ENCODE data around the gene CDH16. TPM values are rescaled to one million over a fixed set of nuclear protein-coding genes. Genes with fewer than 3 reads are reported as not detected.

The CDH16 gene
- total RNA-seq, 2 donors from 2014 or later, result not detected

GRCh38 chr16:66900721-66901441, 17.8 kb downstream of the CDH16 start:
- H3K36me3 ChIP-seq (ENCODE audit: control insufficient read depth, insufficient read depth, low read length), result no peaks in the 10 kb centered on the region
- peaks cover 15% of the 10 kb centered on the region for H3K4me1 Mint-ChIP-seq
- TF ChIP-seq, protein P1, sequence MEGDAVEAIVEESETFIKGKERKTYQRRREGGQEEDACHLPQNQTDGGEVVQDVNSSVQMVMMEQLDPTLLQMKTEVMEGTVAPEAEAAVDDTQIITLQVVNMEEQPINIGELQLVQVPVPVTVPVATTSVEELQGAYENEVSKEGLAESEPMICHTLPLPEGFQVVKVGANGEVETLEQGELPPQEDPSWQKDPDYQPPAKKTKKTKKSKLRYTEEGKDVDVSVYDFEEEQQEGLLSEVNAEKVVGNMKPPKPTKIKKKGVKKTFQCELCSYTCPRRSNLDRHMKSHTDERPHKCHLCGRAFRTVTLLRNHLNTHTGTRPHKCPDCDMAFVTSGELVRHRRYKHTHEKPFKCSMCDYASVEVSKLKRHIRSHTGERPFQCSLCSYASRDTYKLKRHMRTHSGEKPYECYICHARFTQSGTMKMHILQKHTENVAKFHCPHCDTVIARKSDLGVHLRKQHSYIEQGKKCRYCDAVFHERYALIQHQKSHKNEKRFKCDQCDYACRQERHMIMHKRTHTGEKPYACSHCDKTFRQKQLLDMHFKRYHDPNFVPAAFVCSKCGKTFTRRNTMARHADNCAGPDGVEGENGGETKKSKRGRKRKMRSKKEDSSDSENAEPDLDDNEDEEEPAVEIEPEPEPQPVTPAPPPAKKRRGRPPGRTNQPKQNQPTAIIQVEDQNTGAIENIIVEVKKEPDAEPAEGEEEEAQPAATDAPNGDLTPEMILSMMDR (conservative IDR thresholded peaks at IDR 0.05), result no peak
- DNase-seq, result no peak
- no peaks in the 10 kb centered on the region for H3K36me3 Mint-ChIP-seq (ENCODE audit: low read depth)
- H3K27ac Mint-ChIP-seq, result peak overlapping the region; percentile 65
- H3K4me3 ChIP-seq (ENCODE audit: low read length), result no peak overlapping the region
- WGBS, 2 experiments (ENCODE audit: insufficient coverage in 1 of 2, insufficient read length in 1 of 2), result 80 to 100% methylated on average over 2 to 7 of the region's 7 CpGs
- H3K4me3 Mint-ChIP-seq, result no peak overlapping the region
- no peaks in the 10 kb centered on the region for H3K27me3 ChIP-seq (ENCODE audit: control insufficient read depth, insufficient read depth, low read length, poor library complexity, severe bottlenecking)
- no peaks in the 10 kb centered on the region for H3K9me3 Mint-ChIP-seq
- H3K27ac ChIP-seq (ENCODE audit: low read depth, low read length), result no peak overlapping the region
- H3K4me1 ChIP-seq (ENCODE audit: control insufficient read depth, insufficient read depth, low read length), result peaks cover 10% of the 10 kb centered on the region
- peaks cover 7% of the 10 kb centered on the region for H3K27me3 Mint-ChIP-seq (ENCODE audit: insufficient read depth)
- H3K9ac ChIP-seq (ENCODE audit: extremely low read depth, low read length, poor library complexity, severe bottlenecking), result no peak overlapping the region
- no peaks in the 10 kb centered on the region for H3K9me3 ChIP-seq (ENCODE audit: control insufficient read depth, low read length)

GRCh38 chr16:66899945-66900710, 18.6 kb downstream of the CDH16 start:
- H3K4me1 ChIP-seq (ENCODE audit: control insufficient read depth, insufficient read depth, low read length), result peaks cover 10% of the 10 kb centered on the region
- H3K27ac ChIP-seq (ENCODE audit: low read depth, low read length), result no peak overlapping the region
- no peak overlapping the region for H3K9ac ChIP-seq (ENCODE audit: extremely low read depth, low read length, poor library complexity, severe bottlenecking)
- no peaks in the 10 kb centered on the region for H3K27me3 ChIP-seq (ENCODE audit: control insufficient read depth, insufficient read depth, low read length, poor library complexity, severe bottlenecking)
- H3K36me3 ChIP-seq (ENCODE audit: control insufficient read depth, insufficient read depth, low read length), result no peaks in the 10 kb centered on the region
- peak; percentile 78 for DNase-seq
- H3K4me3 Mint-ChIP-seq, result no peak overlapping the region
- no peaks in the 10 kb centered on the region for H3K36me3 Mint-ChIP-seq (ENCODE audit: low read depth)
- WGBS, 2 experiments (ENCODE audit: insufficient coverage in 1 of 2, insufficient read length in 1 of 2), result 72 to 73% methylated on average over 2 to 8 of the region's 9 CpGs
- H3K9me3 ChIP-seq (ENCODE audit: control insufficient read depth, low read length), result no peaks in the 10 kb centered on the region
- TF ChIP-seq, protein P1 (conservative IDR thresholded peaks at IDR 0.05), result no peak
- H3K4me1 Mint-ChIP-seq, result peaks cover 15% of the 10 kb centered on the region
- H3K9me3 Mint-ChIP-seq, result no peaks in the 10 kb centered on the region
- H3K4me3 ChIP-seq (ENCODE audit: low read length), result no peak overlapping the region
- no peak overlapping the region for H3K27ac Mint-ChIP-seq
- peaks cover 7% of the 10 kb centered on the region for H3K27me3 Mint-ChIP-seq (ENCODE audit: insufficient read depth)

- Mint-ChIP-seq H3K27ac (peak overlapping the region; percentile 67), H3K27me3 (ENCODE audit: insufficient read depth) (peaks cover 7% of the 10 kb centered on the region), H3K4me1 (peaks cover 15% of the 10 kb centered on the region), H3K9me3 (no peaks in the 10 kb centered on the region), H3K4me3 (no peak overlapping the region), H3K36me3 (ENCODE audit: low read depth) (no peaks in the 10 kb centered on the region)
- DNase-seq, result no peak
- Histone ChIP-seq H3K4me1 (ENCODE audit: control insufficient read depth, insufficient read depth, low read length) (peaks cover 10% of the 10 kb centered on the region), H3K9me3 (ENCODE audit: control insufficient read depth, low read length) (no peaks in the 10 kb centered on the region), H3K36me3 (ENCODE audit: control insufficient read depth, insufficient read depth, low read length) (no peaks in the 10 kb centered on the region), H3K9ac (ENCODE audit: extremely low read depth, low read length, poor library complexity, severe bottlenecking) (no peak overlapping the region), H3K4me3 (ENCODE audit: low read length) (no peak overlapping the region), H3K27me3 (ENCODE audit: control insufficient read depth, insufficient read depth, low read length, poor library complexity, severe bottlenecking) (no peaks in the 10 kb centered on the region), H3K27ac (ENCODE audit: low read depth, low read length) (no peak overlapping the region)
- WGBS, 2 experiments (ENCODE audit: insufficient coverage in 1 of 2, insufficient read length in 1 of 2), result 94 to 100% methylated on average over 2 to 6 of the region's 6 CpGs
- TF ChIP-seq, protein P1 (conservative IDR thresholded peaks at IDR 0.05), result no peak
Measured at GRCh38 chr16:66899310-66899944, 19.3 kb downstream of the CDH16 start.

All from endodermal cell (in vitro differentiated cells).